Adrenal gland (tissue), 5 donors: ENCODE measurements around the gene ITPK1.

Experiments
- CTCF ChIP-seq, 6 experiments: fragments of 450-650 bp in 4 of 6; fragments of 200-600 bp in 2 of 6; sonication (generic) in 1 of 6; IDR thresholded peaks; 1 replicate in 5 of 6; 2 replicates in 1 of 6; pipeline versions ENCODE4 v1.5.1 to v1.8.0; 2016 to 2021; ENCODE audit warnings: antibody characterized with exemption in 6 of 6, mild to moderate bottlenecking in 2 of 6, moderate library complexity in 1 of 6
- POLR2A ChIP-seq, 2 donors: fragments of 450-650 bp; IDR thresholded peaks; one replicate each; pipeline ENCODE4 v1.6.1; 2017; ENCODE audit warnings: antibody characterized with exemption in 2 of 2, mild to moderate bottlenecking in 2 of 2, moderate library complexity in 1 of 2
- donor health status: DM: no; HTN: no; CAD: no.

GRCh38 chr14:93082576-93083001 is 33.1 kb downstream of the ITPK1 start:
- TF ChIP-seq CTCF (IDR thresholded peaks at IDR 0.05) (no peak), POLR2A (IDR thresholded peaks at IDR 0.05) (no peak)
